ENCODE measurements around the gene PTMA.
"Not testable (repeated sequence)": the region's sequence is repeated elsewhere in the genome, so short reads cannot be mapped to it uniquely, and the experiment has no call there.

Gene PTMA

GRCh38 chr2:231708773-231709635, 679 bp downstream of the PTMA start:
- in situ Hi-C loops (cut with HindIII; ENCODE audit: low sequenced_read_pairs), result no loop called here
- DNase-seq (ENCODE audit: low read depth), result no peak
- H3K4me3 ChIP-seq (ENCODE audit: low read depth, low read length), result peak overlapping the region; percentile 97
- no peak for TF ChIP-seq CTCF (IDR thresholded peaks at IDR 0.05; ENCODE audit: low read depth, low read length, missing control alignments)

- in situ Hi-C loops (cut with HindIII; ENCODE audit: low sequenced_read_pairs), result no loop called here
- DNase-seq (ENCODE audit: low read depth), result no peak
- peak overlapping the region; percentile 97 for H3K4me3 ChIP-seq (ENCODE audit: low read depth, low read length)
- no peak for TF ChIP-seq CTCF (IDR thresholded peaks at IDR 0.05; ENCODE audit: low read depth, low read length, missing control alignments)
Observed at GRCh38 chr2:231709636-231709980, 1.3 kb downstream of the PTMA start.

- peak overlapping the region; percentile 97 for H3K4me3 ChIP-seq (ENCODE audit: low read depth, low read length)
- no peak for DNase-seq (ENCODE audit: low read depth)
Observed at GRCh38 chr2:231709981-231710798, 1.9 kb downstream of the PTMA start.

GRCh38 chr2:231710799-231711676, 2.7 kb downstream of the PTMA start:
- in situ Hi-C loops (cut with HindIII; ENCODE audit: low sequenced_read_pairs), result no loop called here
- no peak for DNase-seq (ENCODE audit: low read depth)
- TF ChIP-seq CTCF (IDR thresholded peaks at IDR 0.05; ENCODE audit: low read depth, low read length, missing control alignments), result peak; percentile 38
- H3K4me3 ChIP-seq (ENCODE audit: low read depth, low read length), result peak overlapping the region; percentile 97

More at GRCh38 chr2:231709981-231710798, 1.9 kb downstream of the PTMA start:
- TF ChIP-seq CTCF (IDR thresholded peaks at IDR 0.05; ENCODE audit: low read depth, low read length, missing control alignments), result peak; percentile 59
- in situ Hi-C loops (cut with HindIII; ENCODE audit: low sequenced_read_pairs), result no loop called here

GRCh38 chr2:231711677-231712450, 3.5 kb downstream of the PTMA start:
- no peak for DNase-seq (ENCODE audit: low read depth)
- in situ Hi-C loops (cut with HindIII; ENCODE audit: low sequenced_read_pairs), result no loop called here
- peak overlapping the region; percentile 97 for H3K4me3 ChIP-seq (ENCODE audit: low read depth, low read length)
- no peak for TF ChIP-seq CTCF (IDR thresholded peaks at IDR 0.05; ENCODE audit: low read depth, low read length, missing control alignments)

- H3K4me3 ChIP-seq (ENCODE audit: low read depth, low read length); in situ Hi-C loops (cut with HindIII; ENCODE audit: low sequenced_read_pairs); DNase-seq (ENCODE audit: low read depth): not testable (repeated sequence)
Observed at GRCh38 chr2:231712451-231713021, 4.2 kb downstream of the PTMA start.

GRCh38 chr2:231713406-231713729, 5.0 kb downstream of the PTMA start:
- in situ Hi-C loops (cut with HindIII; ENCODE audit: low sequenced_read_pairs); DNase-seq (ENCODE audit: low read depth); H3K4me3 ChIP-seq (ENCODE audit: low read depth, low read length): not testable (repeated sequence)
